GM12878 (cell line): ENCODE measurements around the gene HOTAIR. TPM values are rescaled to one million over a fixed set of nuclear protein-coding genes. Genes with fewer than 3 reads are reported as not detected.

ENCODE experiments used
- ATAC-seq: fragments of 200-7000 bp; cut with Tn5 transposase; 3 replicates; pipeline ENCODE4 v1.9.1; 2020; ENCODE audit warnings: mild to moderate bottlenecking, moderate library complexity
- BruUV-seq: library from RNA; stranded (reverse); fragments of 400-500 nt; replicated peaks from 2 replicates; lab custom pipeline; 2021; lab: Mats Ljungman, UMichigan
- CTCF ChIA-PET: fragments of 300-600 bp; sonication (Branson Sonifier 250); formaldehyde crosslinking; extraction: SDS; loops from one replicate; lab custom pipeline; 2021; ENCODE audit warnings: inconsistent platforms; lab: Yijun Ruan, JAX
- POLR2A ChIA-PET: fragments of 350-600 bp; formaldehyde crosslinking; extraction: SDS; loops from one replicate; lab custom pipeline; 2021; ENCODE audit warnings: inconsistent platforms; lab: Charles Lee
- RAD21 ChIA-PET: fragments of 300-600 bp; sonication (Branson Sonifier 250); formaldehyde crosslinking; loops from one replicate; lab custom pipeline; 2023; ENCODE audit warnings: antibody characterized with exemption; ENCODE audit not compliant: unreplicated experiment; lab: Charles Lee
- SMC1A ChIA-PET: fragments of 300-600 bp; sonication (Branson Sonifier 250); formaldehyde crosslinking; loops from one replicate; lab custom pipeline; 2023; ENCODE audit not compliant: unreplicated experiment, uncharacterized antibody; lab: Charles Lee
- DNase-seq: peaks from one replicate; pipeline ENCODE4 v3.0.0-alpha.2; 2011; ENCODE audit warnings: low read depth, low spot score
- FAIRE-seq: peaks from 3 replicates; lab custom pipeline; 2011; peaks lifted over from hg19 to GRCh38; lab: Jason Lieb, UNC
- H2AFZ ChIP-seq: 2 replicates; pipeline ENCODE4 v1.6.0; 2011; ENCODE audit warnings: low read depth, low read length, control low read depth; ENCODE audit not compliant: control insufficient read depth
- H3K27ac ChIP-seq: 2 replicates; pipeline ENCODE4 v1.5.1; 2011; ENCODE audit warnings: control low read depth; ENCODE audit not compliant: control insufficient read depth, insufficient read depth
- H3K27me3 ChIP-seq, 2 experiments: replicated peaks in 1 of 2; 2 replicates each; pipeline versions ENCODE4 v1.6.0 to v1.6.1; 2011; ENCODE audit warnings: low read length in 1 of 2; ENCODE audit not compliant: control insufficient read depth in 2 of 2, insufficient read depth in 2 of 2
- H3K36me3 ChIP-seq, 2 experiments: 2 replicates each; pipeline ENCODE4 v1.5.1; 2011; ENCODE audit warnings: low read length in 1 of 2; ENCODE audit not compliant: control insufficient read depth in 2 of 2, insufficient read depth in 2 of 2
- H3K4me1 ChIP-seq: 2 replicates; pipeline ENCODE4 v1.6.1; 2011; ENCODE audit warnings: mild to moderate bottlenecking, low read length, moderate library complexity, mixed read lengths; ENCODE audit not compliant: control insufficient read depth, insufficient read depth
- H3K4me2 ChIP-seq: 2 replicates; pipeline ENCODE4 v1.6.0; 2011; ENCODE audit warnings: control low read depth; ENCODE audit not compliant: control insufficient read depth, insufficient read depth
- H3K4me3 ChIP-seq: fragments of 200-600 bp; sonication (generic); 2 replicates; pipeline ENCODE4 v1.5.1; 2016
- H3K79me2 ChIP-seq: 2 replicates; pipeline ENCODE4 v1.6.0; 2011; ENCODE audit warnings: low read length; ENCODE audit not compliant: control insufficient read depth, insufficient read depth
- H3K9ac ChIP-seq: 2 replicates; pipeline ENCODE4 v1.8.0; 2011; ENCODE audit warnings: low read length, control low read depth, mixed read lengths; ENCODE audit not compliant: control insufficient read depth, insufficient read depth
- H3K9me3 ChIP-seq: replicated peaks from 3 replicates; pipeline ENCODE4 v1.5.1; 2011; ENCODE audit warnings: mild to moderate bottlenecking, low read length; ENCODE audit not compliant: control insufficient read depth, insufficient read depth
- H4K20me1 ChIP-seq: 2 replicates; pipeline ENCODE4 v1.6.0; 2011; ENCODE audit not compliant: control insufficient read depth, insufficient read depth
- ASH2L ChIP-seq: fragments of 300-600, 200-600 bp; sonication (generic); IDR thresholded peaks from 2 replicates; pipeline ENCODE4 v1.6.1; 2017; ENCODE audit warnings: low read depth, mild to moderate bottlenecking, borderline replicate concordance
- ATF2 ChIP-seq: IDR thresholded peaks from 2 replicates; pipeline ENCODE4 v1.6.1; 2012; ENCODE audit warnings: low read length, inconsistent platforms
- BACH1 ChIP-seq: fragments of 450-650 bp; IDR thresholded peaks from 2 replicates; pipeline ENCODE4 v1.6.1; 2017; ENCODE audit warnings: mild to moderate bottlenecking, borderline replicate concordance
- BCLAF1 ChIP-seq: fragments of 450-650 bp; IDR thresholded peaks from 2 replicates; pipeline ENCODE4 v1.6.1; 2017; ENCODE audit warnings: antibody characterized with exemption, mild to moderate bottlenecking, moderate library complexity
- E2F4 ChIP-seq: IDR thresholded peaks from 2 replicates; pipeline ENCODE4 v1.6.1; 2012; ENCODE audit warnings: low read depth, low read length, improper control_type of control experiment
- E4F1 ChIP-seq: fragments of 450-650 bp; IDR thresholded peaks from 2 replicates; pipeline ENCODE4 v1.6.1; 2018; ENCODE audit warnings: borderline replicate concordance, mild to moderate bottlenecking; ENCODE audit not compliant: partially characterized antibody
- KAT2A ChIP-seq: conservative IDR thresholded peaks from 2 replicates; pipeline ENCODE4 v1.6.1; 2011; ENCODE audit warnings: low read depth, low read length; ENCODE audit not compliant: control insufficient read depth
- KDM1A ChIP-seq: fragments of 200-600 bp; sonication (generic); IDR thresholded peaks from 2 replicates; pipeline ENCODE4 v1.6.1; 2016; ENCODE audit warnings: borderline replicate concordance
- LARP7 ChIP-seq: fragments of 450-650 bp; IDR thresholded peaks from 2 replicates; pipeline ENCODE4 v1.6.1; 2017; ENCODE audit warnings: mild to moderate bottlenecking
- NBN ChIP-seq: fragments of 450-650 bp; IDR thresholded peaks from 2 replicates; pipeline ENCODE4 v1.6.1; 2016
- NR2F1 ChIP-seq: fragments of 450-650 bp; conservative IDR thresholded peaks from 2 replicates; pipeline ENCODE4 v1.6.1; 2017; ENCODE audit warnings: mild to moderate bottlenecking
- POLR2AphosphoS5 ChIP-seq: IDR thresholded peaks from 2 replicates; pipeline ENCODE4 v1.6.1; 2011; ENCODE audit warnings: mild to moderate bottlenecking, low read length, inconsistent platforms
- RAD51 ChIP-seq: fragments of 450-650 bp; IDR thresholded peaks from 2 replicates; pipeline ENCODE4 v1.6.1; 2016; ENCODE audit warnings: moderate library complexity, mild to moderate bottlenecking, inconsistent platforms
- SIX5 ChIP-seq: IDR thresholded peaks from 2 replicates; pipeline ENCODE4 v1.6.1; 2011; ENCODE audit warnings: mild to moderate bottlenecking, low read depth, low read length, moderate library complexity; ENCODE audit not compliant: severe bottlenecking
- SUZ12 ChIP-seq: fragments of 200-600 bp; sonication (generic); IDR thresholded peaks from one replicate; pipeline ENCODE4 v1.6.1; 2018; ENCODE audit warnings: antibody characterized with exemption, mild to moderate bottlenecking; ENCODE audit not compliant: unreplicated experiment
- YY1 ChIP-seq: IDR thresholded peaks from 2 replicates; pipeline ENCODE4 v1.6.1; 2011; ENCODE audit warnings: low read depth, mild to moderate bottlenecking, low read length
- ZSCAN29 ChIP-seq: fragments of 450-650 bp; IDR thresholded peaks from 2 replicates; pipeline ENCODE4 v1.6.1; 2017; ENCODE audit warnings: mild to moderate bottlenecking, moderate library complexity
- WGBS: methylation state at CpG from one replicate; pipeline ENCODE4 v1.1.6; 2016; ENCODE audit warnings: low lambda C conversion rate; ENCODE audit not compliant: insufficient replicate concordance, insufficient coverage; ENCODE audit errors: missing lambda C conversion rate; 5-methylcytosine and 5-hydroxymethylcytosine counted together
- in situ Hi-C: fragments of 300-500 bp; cut with MboI; formaldehyde crosslinking; loops from 9 replicates; pipeline ENCODE4 v1.14.3; 2018; ENCODE audit warnings: mixed read lengths
- intact Hi-C: fragments of 100-400 bp; cut with micrococcal nuclease; formaldehyde crosslinking; loops from one replicate; pipeline ENCODE4 v1.14.2; 2022; ENCODE audit not compliant: unreplicated experiment
- polyA plus RNA-seq, 11 experiments: library from polyadenylated mRNA; depleted of rRNA in 4 of 11; unstranded in 6 of 11; stranded (reverse) in 5 of 11; fragments of >200 nt; fragmentation: Nextera tagmentation in 4 of 11; fragmentation: Illumina TruSeq in 1 of 11; extraction: Ambion mirVana in 4 of 11; extraction: Trizol in 1 of 11; gene quantifications; 1 replicate in 1 of 11; 2 replicates in 10 of 11; pipeline versions ENCODE4 v1.2.1 to v1.2.3, GENCODE V29; 2011 to 2016; ENCODE audit warnings: inconsistent platforms in 2 of 11, missing spikeins in 2 of 11, low read depth in 1 of 11
- total RNA-seq, 4 experiments: library from RNA; depleted of rRNA in 3 of 4; stranded (reverse); fragments of >200 nt in 3 of 4; fragmentation: Illumina TruSeq in 1 of 4; extraction: Trizol in 1 of 4; gene quantifications; 2 replicates each; pipeline versions ENCODE4 v1.2.1 to v1.2.3, GENCODE V29; 2013 to 2021

HOTAIR gene
- total and polyA plus RNA-seq, 10 of the 15 experiments (the other 5 are each of a cell fraction or from before 2014, with no cell fraction given) = not detected

GRCh38 chr12:53944209-53944608 is 30.5 kb downstream of the HOTAIR start (continued):
- no peak for TF ChIP-seq BCLAF1
- TF ChIP-seq YY1 = no peak
- no peak for TF ChIP-seq NBN
- no peak for TF ChIP-seq E4F1

GRCh38 chr12:53942467-53942997 is 32.2 kb downstream of the HOTAIR start:
- Histone ChIP-seq H2AFZ (no peak overlapping the region), H3K27me3 (peaks cover 15 to 41% of the 10 kb centered on the region in 2 experiments), H3K27ac (no peak overlapping the region), H3K4me3 (no peak overlapping the region), H3K4me1 (no peaks in the 10 kb centered on the region), H4K20me1 (no peaks in the 10 kb centered on the region), H3K36me3 (no peaks in the 10 kb centered on the region), H3K9me3 (no peaks in the 10 kb centered on the region; the same call in 1 of the 3 replicates), H3K4me2 (no peak overlapping the region), H3K79me2 (no peaks in the 10 kb centered on the region), H3K9ac (no peak overlapping the region)
- no peak for ATAC-seq
- ChIA-PET CTCF (no interaction called here), SMC1A (no interaction called here), POLR2A (no interaction called here), RAD21 (interaction anchor here (0.7 kb wide), 1 partner anchor 196 kb away, joined by 3 read pairs; no protein-coding TSS in a partner anchor)
- FAIRE-seq = no peak
- WGBS = 0% methylated on average over 2 of the region's 2 CpGs
- no TSS peak for BruUV-seq
- intact Hi-C loops (no loop called here), in situ Hi-C loops (no loop called here)
- DNase-seq = no peak
- TF ChIP-seq NR2F1 (no peak), ATF2 (no peak), POLR2AphosphoS5 (no peak), ASH2L (no peak), SUZ12 (no peak), RAD51 (no peak), SIX5 (no peak), ZSCAN29 (no peak), BACH1 (no peak), E2F4 (no peak), KDM1A (no peak), LARP7 (no peak), KAT2A (no peak)
